NCI-H1092 (cell line): ENCODE measurements around the gene GEN1.
"Not testable (repeated sequence)": the region's sequence is repeated elsewhere in the genome, so short reads cannot be mapped to it uniquely, and the experiment has no call there.

Source experiments
- DNase-seq: peaks from one replicate; lab custom pipeline; 2025; lab: John Stamatoyannopoulos, UW

GEN1 gene

GRCh38 chr2:17799301-17800120 is 45.6 kb downstream of the GEN1 start:
- no peak for DNase-seq

GRCh38 chr2:17800219-17800618 is 46.3 kb downstream of the GEN1 start:
- no peak for DNase-seq

DNA sequence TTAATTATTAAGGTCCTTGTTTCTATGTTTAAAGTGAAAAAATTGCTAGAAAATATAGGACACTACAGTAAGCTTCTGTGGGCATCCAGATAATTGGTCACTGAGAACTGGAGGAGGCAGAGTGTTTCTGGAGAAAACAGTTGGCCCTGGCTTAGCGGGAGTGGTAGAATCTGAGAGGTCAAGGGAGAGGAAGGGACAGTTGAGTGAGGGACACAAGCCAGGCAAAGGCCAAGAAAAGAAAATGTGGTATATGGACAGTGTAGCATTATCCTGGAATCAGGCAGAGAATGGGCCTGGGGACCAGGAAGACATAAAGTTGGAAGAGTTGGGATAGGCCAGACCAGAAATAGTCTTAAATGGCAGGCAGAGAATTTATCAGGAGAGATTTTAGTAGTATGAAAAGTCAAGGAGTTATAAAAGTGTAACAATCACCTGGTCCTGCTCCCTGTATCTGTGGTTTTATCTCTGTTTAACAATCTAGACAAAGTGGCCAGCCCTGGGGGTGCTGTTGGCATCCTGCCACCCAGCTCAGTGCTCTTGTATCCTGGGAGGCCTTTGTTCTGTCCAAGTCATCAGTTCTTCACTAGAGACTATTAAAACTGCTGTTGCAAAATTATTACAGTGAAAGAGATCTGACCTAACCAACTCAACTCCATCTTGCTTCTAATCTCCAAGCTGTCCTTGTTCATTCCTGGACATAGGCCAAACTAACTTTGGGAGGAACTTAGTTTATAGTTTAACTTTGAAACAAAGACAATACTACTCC is 46.9 kb downstream of the GEN1 start:
- DNase-seq: no peak

- DNase-seq: no peak
Observed at GRCh38 chr2:17803497-17803896, 49.6 kb downstream of the GEN1 start.

GRCh38 chr2:17804358-17804757 is 50.4 kb downstream of the GEN1 start:
- no peak for DNase-seq

- DNase-seq: no peak
Observed at GRCh38 chr2:17805166-17805565, 51.2 kb downstream of the GEN1 start.

DNA sequence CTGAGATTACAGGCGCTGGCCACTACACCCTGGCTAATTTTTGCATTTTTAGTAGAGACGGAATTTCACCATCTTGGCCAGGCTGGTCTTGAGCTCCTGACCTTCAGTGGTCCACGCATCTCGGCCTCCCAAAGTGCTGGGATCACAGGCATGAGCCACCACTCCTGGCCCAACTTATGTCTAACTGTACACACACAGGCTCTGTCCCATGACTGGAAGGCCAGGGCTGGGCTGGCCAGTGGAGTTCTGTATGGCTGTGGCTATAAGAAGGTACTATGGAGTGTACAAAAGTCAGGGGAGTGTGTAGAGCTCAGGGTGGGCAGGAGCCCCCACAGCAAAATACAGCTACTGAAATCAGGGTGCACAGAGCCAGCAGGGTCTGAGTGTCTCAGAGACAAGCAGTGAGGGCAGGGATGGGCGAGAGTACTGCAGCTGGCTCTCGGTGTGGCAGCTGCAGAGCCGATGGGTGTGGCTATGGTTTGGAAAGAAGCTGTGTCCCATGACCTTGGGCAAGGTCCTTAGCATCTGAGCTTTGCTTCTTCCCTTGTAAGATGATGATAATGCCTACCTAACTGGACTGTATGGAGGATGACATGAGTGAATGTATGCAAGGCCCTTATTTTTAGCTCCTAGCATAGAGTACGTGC is 51.9 kb downstream of the GEN1 start:
- DNase-seq: no peak

DNA sequence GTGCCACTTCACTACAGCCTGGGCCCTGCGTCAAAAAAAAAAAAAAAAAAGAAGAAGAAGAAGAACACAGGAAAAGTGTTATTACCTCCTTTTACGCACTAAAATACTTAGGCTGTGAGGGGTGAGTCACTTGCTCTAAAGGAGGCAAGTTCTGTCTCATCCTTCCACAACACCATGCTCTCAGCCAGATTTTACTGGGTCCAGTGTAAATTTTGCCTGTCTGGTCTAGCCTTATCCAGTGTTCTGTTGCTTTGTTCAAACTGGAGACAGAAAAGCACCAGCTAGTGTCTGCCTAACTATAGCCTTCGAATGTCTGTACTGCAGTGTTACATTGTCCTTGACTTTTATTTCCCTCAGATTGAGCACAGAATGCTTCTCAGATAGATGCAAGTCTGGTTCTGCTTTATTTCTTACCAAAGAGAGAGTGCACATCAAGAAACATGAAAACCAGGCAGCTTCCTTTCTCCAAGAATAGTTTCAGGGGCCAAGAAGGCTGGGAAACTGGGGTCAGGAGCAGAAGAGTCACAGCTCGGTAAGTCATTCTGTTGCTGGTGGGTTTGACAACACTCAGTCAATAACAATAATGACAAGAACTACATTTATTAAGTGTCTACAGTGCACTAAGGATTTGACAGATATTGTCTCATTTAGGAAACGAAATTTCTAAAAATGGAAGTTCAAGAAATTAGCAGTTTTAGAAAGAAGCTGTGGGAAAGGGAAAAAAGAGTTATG is 59.2 kb downstream of the GEN1 start:
- no peak for DNase-seq

- no peak for DNase-seq
Observed at GRCh38 chr2:17813742-17814473, 60.0 kb downstream of the GEN1 start.

DNA sequence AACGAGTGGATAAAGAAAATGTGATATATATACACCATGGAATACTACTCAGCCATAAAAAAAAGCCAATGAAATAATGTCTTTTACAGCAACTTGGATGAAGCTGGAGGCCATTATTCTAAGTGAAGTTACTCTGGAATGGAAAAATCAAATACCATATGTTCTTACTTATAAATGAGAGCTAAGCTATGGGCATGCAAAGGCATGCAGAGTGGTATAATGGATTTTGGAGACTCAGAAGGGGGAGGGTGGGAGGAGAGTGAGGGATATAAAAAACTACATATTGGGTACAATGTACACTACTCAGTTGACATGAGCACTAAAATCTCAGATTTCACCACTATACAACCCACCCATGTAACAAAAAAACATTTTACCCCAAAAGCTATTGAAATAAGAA is 60.7 kb downstream of the GEN1 start:
- no peak for DNase-seq

DNA sequence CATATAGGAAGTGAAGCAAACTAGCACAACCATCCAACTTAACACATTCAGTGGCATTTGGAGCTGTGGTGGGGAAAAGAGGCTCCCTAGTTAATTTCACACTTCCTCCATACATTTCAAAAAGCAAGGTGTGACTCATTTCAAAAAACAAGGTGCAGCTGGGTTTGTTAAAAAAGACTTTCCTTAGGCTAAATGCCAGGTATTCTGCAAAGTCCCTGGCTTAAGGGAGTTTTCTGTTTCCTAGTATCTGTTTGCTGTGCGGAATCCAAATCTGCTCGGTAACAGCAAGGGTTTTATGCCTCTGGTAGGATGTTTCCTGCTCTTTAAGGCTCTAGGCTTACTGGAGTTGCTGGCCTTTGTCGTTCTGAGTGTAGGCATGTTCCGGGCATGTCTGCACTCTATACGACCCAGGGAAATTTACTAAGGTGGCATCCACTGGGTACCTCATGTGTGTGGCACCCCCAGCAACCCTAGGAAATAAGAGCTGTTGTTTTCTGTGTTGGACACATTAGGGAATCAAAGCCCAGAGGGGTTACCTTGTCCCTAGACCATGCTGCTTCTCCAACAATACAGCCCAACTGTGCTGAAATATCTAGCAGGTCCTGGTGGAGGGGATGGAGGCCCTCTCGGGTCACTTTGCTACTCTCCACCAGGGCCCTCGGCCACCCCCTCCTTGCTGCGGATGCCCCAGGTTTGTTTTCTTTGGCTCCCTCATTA is 61.7 kb downstream of the GEN1 start:
- DNase-seq: no peak

GRCh38 chr2:17816396-17817245 is 62.7 kb downstream of the GEN1 start, which contains the start of gene MSGN1:
Gene MSGN1 (plus strand): TSS chr2:17816460. CDS start chr2:17816519, 59 bp downstream.
- no peak for DNase-seq

DNA sequence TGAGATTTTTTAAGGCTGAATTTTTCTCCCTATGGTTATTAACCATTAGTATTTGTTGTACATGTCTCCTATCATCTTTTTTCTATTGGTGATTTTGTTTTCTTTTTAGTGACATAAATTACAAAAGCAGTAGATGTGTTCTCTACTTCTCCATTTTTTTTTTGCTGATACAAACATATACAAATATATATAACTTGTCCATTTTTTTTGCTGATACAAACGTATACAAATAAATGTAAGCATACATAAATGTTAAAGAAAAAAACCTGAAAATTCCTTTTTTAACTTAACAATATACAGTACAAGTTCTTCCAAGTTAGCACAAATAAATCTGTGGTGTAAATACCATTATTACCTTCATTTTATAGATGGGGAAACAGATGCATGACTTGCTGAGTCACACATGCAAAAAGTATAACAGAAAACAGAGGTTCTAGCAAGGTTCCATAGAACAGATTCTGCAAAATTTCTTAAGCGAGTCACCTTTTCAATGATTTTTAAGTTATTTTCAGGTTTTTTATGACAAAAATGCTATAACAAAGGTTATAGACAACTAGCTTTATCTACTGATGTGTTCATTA is 64.4 kb downstream of the GEN1 start:
- no peak for DNase-seq

- no peak for DNase-seq
Observed at GRCh38 chr2:17821080-17821479, 67.1 kb downstream of the GEN1 start.

- DNase-seq: no peak
Observed at GRCh38 chr2:17821535-17822444, 67.9 kb downstream of the GEN1 start.

- DNase-seq: no peak
Observed at GRCh38 chr2:17822445-17823117, 68.6 kb downstream of the GEN1 start.

DNA sequence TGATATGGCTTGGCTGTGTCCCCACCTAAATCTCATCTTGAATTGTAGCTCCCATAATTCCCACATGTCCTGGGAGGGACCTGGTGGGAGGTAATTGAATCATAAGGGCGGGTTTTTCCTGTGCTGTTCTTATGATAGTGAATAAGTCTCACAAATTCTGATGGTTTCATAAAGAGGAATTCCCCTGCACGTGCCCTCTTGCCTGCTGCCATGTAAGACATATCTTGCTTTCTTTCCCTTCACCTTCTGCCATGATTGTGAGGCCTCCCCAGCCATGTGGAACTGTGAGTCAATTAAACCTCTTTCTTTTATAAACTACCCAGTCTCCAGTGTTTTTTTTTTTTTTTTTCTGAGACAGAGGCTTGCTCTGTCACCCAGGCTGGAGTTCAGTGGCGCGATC is 69.7 kb downstream of the GEN1 start:
- DNase-seq: not testable (repeated sequence)

DNA sequence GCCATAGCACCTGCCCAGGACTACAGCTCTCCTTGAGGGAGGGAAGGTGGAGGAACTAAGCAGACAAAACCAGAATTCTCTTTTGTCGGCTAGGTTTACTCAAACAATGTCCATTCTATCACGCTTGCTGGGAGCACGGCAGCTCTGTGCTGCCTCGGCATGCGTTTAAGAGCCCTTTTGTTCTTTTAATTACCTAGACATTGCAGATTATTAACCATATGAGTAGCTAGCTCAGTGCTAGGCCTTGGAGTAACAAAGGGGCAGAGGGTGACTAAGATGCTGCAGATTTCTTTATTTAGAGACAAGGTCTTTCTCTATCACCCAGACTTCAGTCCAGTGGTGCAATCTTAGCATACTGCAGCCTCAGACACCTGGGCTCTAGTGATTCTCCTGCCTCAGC is 73.4 kb downstream of the GEN1 start:
- no peak for DNase-seq
